K562 (cell line): ENCODE results near the gene NCOA1. TPM values are rescaled to one million over a fixed set of nuclear protein-coding genes. Genes with fewer than 3 reads are reported as not detected.

ENCODE experiments used
- ATF1 ChIP-seq, 2 experiments: fragments of 450-650 bp in 1 of 2; IDR thresholded peaks; 2 replicates each; pipeline ENCODE4 v1.6.1; 2016; ENCODE audit warnings: missing compliant biosample characterization in 1 of 2, missing genetic modification characterization in 1 of 2
- ATF3 ChIP-seq, 2 experiments: fragments of 450-650 bp in 1 of 2; sonication (generic) in 1 of 2; formaldehyde crosslinking in 1 of 2; IDR thresholded peaks in 1 of 2; conservative IDR thresholded peaks in 1 of 2; 2 replicates each; pipeline versions ENCODE4 v1.6.1 to v1.8.1; 2016 to 2023; ENCODE audit warnings: mild to moderate bottlenecking in 2 of 2, moderate library complexity in 2 of 2, inconsistent platforms in 1 of 2, missing genetic modification reagents in 1 of 2
- CHD1 ChIP-seq: fragments of 200-600 bp; sonication (generic); IDR thresholded peaks from one replicate; pipeline ENCODE4 v1.6.1; 2012; ENCODE audit warnings: mild to moderate bottlenecking, moderate library complexity, low read length, inconsistent platforms
- CHD4 ChIP-seq: fragments of 200-600 bp; sonication (generic); IDR thresholded peaks from 3 replicates; pipeline ENCODE4 v1.6.1; 2012; ENCODE audit warnings: low read depth, mild to moderate bottlenecking, mixed read lengths, low read length, inconsistent platforms; ENCODE audit not compliant: insufficient read depth, insufficient replicate concordance, poor library complexity, severe bottlenecking
- CREBBP ChIP-seq: IDR thresholded peaks from one replicate; pipeline ENCODE4 v1.6.1; 2012; ENCODE audit warnings: low read depth, mild to moderate bottlenecking, control low read depth, inconsistent platforms, low read length
- E4F1 ChIP-seq: fragments of 250-450 bp; sonication (Bioruptor Pico); IDR thresholded peaks from 2 replicates; pipeline ENCODE4 v1.5.0; 2021; ENCODE audit warnings: mild to moderate bottlenecking, borderline replicate concordance
- EP400 ChIP-seq: fragments of 450-650 bp; IDR thresholded peaks from 2 replicates; pipeline ENCODE4 v1.6.1; 2017; ENCODE audit warnings: antibody characterized with exemption, mild to moderate bottlenecking, moderate library complexity
- MXI1 ChIP-seq: IDR thresholded peaks from 2 replicates; pipeline ENCODE4 v1.6.1; 2011; ENCODE audit warnings: low read depth, mild to moderate bottlenecking, improper control_type of control experiment, low read length
- MYNN ChIP-seq, 2 experiments: sonication (generic); formaldehyde crosslinking in 1 of 2; IDR thresholded peaks; 2 replicates each; pipeline versions ENCODE4 v1.5.0 to v1.6.1; 2016 to 2020; ENCODE audit warnings: antibody characterized with exemption in 1 of 2, missing genetic modification reagents in 1 of 2
- NFATC3 ChIP-seq: fragments of 450-650 bp; IDR thresholded peaks from 2 replicates; pipeline ENCODE4 v1.6.1; 2017; ENCODE audit warnings: mild to moderate bottlenecking
- RAD51 ChIP-seq: fragments of 450-650 bp; IDR thresholded peaks from 2 replicates; pipeline ENCODE4 v1.7.1; 2016; ENCODE audit warnings: low read depth, mild to moderate bottlenecking, borderline replicate concordance
- RFX7 ChIP-seq: fragments of 250-450 bp; sonication (Bioruptor Pico); IDR thresholded peaks from 2 replicates; pipeline ENCODE4 v1.5.1; 2021; ENCODE audit warnings: mild to moderate bottlenecking
- SP1 ChIP-seq: sonication (generic); formaldehyde crosslinking; IDR thresholded peaks from 2 replicates; pipeline ENCODE4 v1.8.1; 2022; ENCODE audit warnings: mild to moderate bottlenecking, missing genetic modification reagents
- ZBTB33 ChIP-seq: sonication (generic); formaldehyde crosslinking; IDR thresholded peaks from 2 replicates; pipeline ENCODE4 v1.8.1; 2023; ENCODE audit warnings: mild to moderate bottlenecking, missing genetic modification reagents
- polyA plus RNA-seq, 8 experiments: library from polyadenylated mRNA; depleted of rRNA in 4 of 8; stranded (reverse) in 5 of 8; unstranded in 3 of 8; fragments of >200 nt; fragmentation: Nextera tagmentation in 2 of 8; fragmentation: Illumina TruSeq in 1 of 8; extraction: Ambion mirVana in 2 of 8; extraction: Trizol in 1 of 8; gene quantifications; 2 replicates each; pipeline versions ENCODE4 v1.2.1 to v1.2.3, GENCODE V29; 2011 to 2014; ENCODE audit warnings: inconsistent platforms in 1 of 8, missing spikeins in 1 of 8
- total RNA-seq, 7 experiments: library from RNA; depleted of rRNA in 6 of 7; stranded (reverse); fragments of >200 nt in 6 of 7; fragmentation: Illumina TruSeq in 2 of 7; extraction: Trizol in 2 of 7; gene quantifications; 2 replicates each; pipeline versions ENCODE4 v1.2.1 to v1.2.3, GENCODE V29; 2011 to 2021; ENCODE audit warnings: low replicate concordance in 1 of 7
- TF ChIP-seq, protein P1 (sequence below): fragments of 250-450 bp; sonication (Bioruptor Pico); IDR thresholded peaks from 2 replicates; pipeline ENCODE4 v1.5.0; 2020; ENCODE audit warnings: mild to moderate bottlenecking

NCOA1 gene
- total and polyA plus RNA-seq, 9 of the 15 experiments (the other 6 are each of a cell fraction or from before 2014, with no cell fraction given) = 4.9 to 25.7 (median 17.0) TPM

- no peak for TF ChIP-seq RAD51
- TF ChIP-seq MYNN (IDR thresholded peaks at IDR 0.05) = no peak
- no peak for TF ChIP-seq MYNN (CRISPR knock-in tag; IDR thresholded peaks at IDR 0.05)
- no peak for TF ChIP-seq CHD4
- 0 out of 2 replicates have a peak, but pooled peaks have one; percentile 26 for TF ChIP-seq EP400
- TF ChIP-seq NFATC3 = no peak
- TF ChIP-seq CHD1 = no peak
- TF ChIP-seq, protein P1, sequence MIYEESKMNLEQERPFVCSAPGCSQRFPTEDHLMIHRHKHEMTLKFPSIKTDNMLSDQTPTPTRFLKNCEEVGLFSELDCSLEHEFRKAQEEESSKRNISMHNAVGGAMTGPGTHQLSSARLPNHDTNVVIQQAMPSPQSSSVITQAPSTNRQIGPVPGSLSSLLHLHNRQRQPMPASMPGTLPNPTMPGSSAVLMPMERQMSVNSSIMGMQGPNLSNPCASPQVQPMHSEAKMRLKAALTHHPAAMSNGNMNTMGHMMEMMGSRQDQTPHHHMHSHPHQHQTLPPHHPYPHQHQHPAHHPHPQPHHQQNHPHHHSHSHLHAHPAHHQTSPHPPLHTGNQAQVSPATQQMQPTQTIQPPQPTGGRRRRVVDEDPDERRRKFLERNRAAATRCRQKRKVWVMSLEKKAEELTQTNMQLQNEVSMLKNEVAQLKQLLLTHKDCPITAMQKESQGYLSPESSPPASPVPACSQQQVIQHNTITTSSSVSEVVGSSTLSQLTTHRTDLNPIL = no peak
- TF ChIP-seq ZBTB33 (CRISPR knock-in tag) = no peak
- peak; percentile 5; the same call in 1 of the 2 replicates for TF ChIP-seq SP1
- TF ChIP-seq CREBBP = no peak
- TF ChIP-seq MXI1 = no peak
- TF ChIP-seq RFX7 (CRISPR knock-in tag) = no peak
- no peak for TF ChIP-seq ATF1 (CRISPR knock-in tag; IDR thresholded peaks at IDR 0.05)
- TF ChIP-seq ATF1 (tag; IDR thresholded peaks at IDR 0.05) = 0 out of 2 replicates have a peak, but pooled peaks have one; percentile 19
- TF ChIP-seq E4F1 = no peak
- TF ChIP-seq ATF3 (IDR thresholded peaks at IDR 0.05) = peak; percentile 56
- no peak for TF ChIP-seq ATF3 (CRISPR knock-in tag; conservative IDR thresholded peaks at IDR 0.05)
Observed at GRCh38 chr2:24490181-24490689, 819 bp upstream of the NCOA1 start (continued).
